ENCODE measurements around the gene SLC35C1. TPM values are rescaled to one million over a fixed set of nuclear protein-coding genes. Genes with fewer than 3 reads are reported as not detected.
A peak's percentile ranks its signal among the peaks of the same experiment; 100 is the strongest.

The SLC35C1 gene
- total and polyA plus RNA-seq, 2 experiments from 2014 or later: 6.8 to 11.0 TPM

GRCh38 chr11:45846974-45847910, 42.3 kb downstream of the SLC35C1 start, which contains the start of gene CRY2:
Gene CRY2 (plus strand): TSS chr11:45847475. CDS start chr11:45847491, 16 bp downstream.
- peaks cover 17% of the 10 kb centered on the region; the same call in 1 of the 2 replicates for H3K4me1 ChIP-seq (ENCODE audit: insufficient read depth)
- peak; percentile 91 for ATAC-seq
- H3K4me3 ChIP-seq: peak within 1 kb of the TSS; percentile 95
- H4K20me1 ChIP-seq (replicated peaks; ENCODE audit: insufficient read depth): peaks cover 13% of the 10 kb centered on the region; the same call in 1 of the 2 replicates
- H3K36me3 ChIP-seq (ENCODE audit: insufficient read depth): no peaks in the 10 kb centered on the region
- Mint-ChIP-seq H3K27ac (no peak within 1 kb of the TSS), H3K4me1 (peaks cover 24% of the 10 kb centered on the region; the same call in 2 of the 3 replicates), H3K27me3 (ENCODE audit: insufficient read depth, low read depth, poor library complexity) (peaks cover 20% of the 10 kb centered on the region), H3K9me3 (no peaks in the 10 kb centered on the region), H3K36me3 (ENCODE audit: low read depth) (no peaks in the 10 kb centered on the region), H3K4me3 (peak within 1 kb of the TSS; percentile 83)
- DNase-seq (ENCODE audit: low spot score): peak; percentile 99
- H3K27me3 ChIP-seq (ENCODE audit: insufficient read depth): peaks cover 35% of the 10 kb centered on the region
- H3K4me2 ChIP-seq: peak within 1 kb of the TSS; percentile 97
- 0 out of 2 replicates have a peak, but pooled peaks cover 9% of the 10 kb centered on the region for H3F3A ChIP-seq (replicated peaks; ENCODE audit: low read depth)
- peak within 1 kb of the TSS; percentile 95 for H2AFZ ChIP-seq
- TF ChIP-seq CREB1 (CRISPR knock-in tag; IDR thresholded peaks at IDR 0.05; ENCODE audit: low read depth) (peak; percentile 82), REST (IDR thresholded peaks at IDR 0.05; ENCODE audit: unreplicated experiment) (no peak), CTCF (conservative IDR thresholded peaks at IDR 0.05; ENCODE audit: low read depth in 2 of 2) (no peak), STAT1 (IDR thresholded peaks at IDR 0.05; ENCODE audit: unreplicated experiment) (no peak), POLR2AphosphoS5 (IDR thresholded peaks at IDR 0.05; ENCODE audit: low read depth) (peak; percentile 80), JUNB (IDR thresholded peaks at IDR 0.05; ENCODE audit: unreplicated experiment) (no peak)
- peaks cover 17% of the 10 kb centered on the region for H3K79me2 ChIP-seq (replicated peaks; ENCODE audit: insufficient read depth)
- H3K9me2 ChIP-seq (ENCODE audit: insufficient read depth): no peaks in the 10 kb centered on the region
- 0 out of 2 replicates have a peak within 1 kb of the TSS, but pooled peaks have one; percentile 32 for H3K27ac ChIP-seq (ENCODE audit: low read depth)

DNA sequence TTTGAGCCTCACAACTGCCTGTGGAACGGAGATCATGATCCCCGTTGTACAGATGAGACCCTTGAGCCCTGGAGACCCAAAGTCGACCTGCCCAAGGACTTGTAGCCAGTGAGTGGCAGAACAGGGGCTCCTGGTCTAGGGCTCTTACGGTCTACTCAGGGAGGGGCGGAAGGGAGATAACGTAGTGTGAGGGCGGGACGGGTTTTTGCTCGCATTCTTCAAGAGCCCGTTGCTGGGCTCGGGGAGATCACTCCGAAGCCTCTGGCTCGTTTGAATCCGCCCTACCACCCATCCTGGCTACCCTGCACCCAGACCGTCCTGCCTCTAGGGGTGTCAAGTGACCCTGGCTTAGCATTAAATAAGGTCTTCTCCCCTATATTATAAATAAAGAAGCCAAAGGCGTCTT, 43.0 kb downstream of the SLC35C1 start:
- Histone ChIP-seq H3K4me2 (peak overlapping the region; percentile 97), H3K4me3 (peak overlapping the region; percentile 95), H3K27ac (ENCODE audit: low read depth) (0 out of 2 replicates have a peak overlapping the region, but pooled peaks have one; percentile 32), H3K27me3 (ENCODE audit: insufficient read depth) (peaks cover 35% of the 10 kb centered on the region), H3K36me3 (ENCODE audit: insufficient read depth) (no peaks in the 10 kb centered on the region), H3F3A (replicated peaks; ENCODE audit: low read depth) (0 out of 2 replicates have a peak, but pooled peaks cover 9% of the 10 kb centered on the region), H4K20me1 (replicated peaks; ENCODE audit: insufficient read depth) (peaks cover 13% of the 10 kb centered on the region; the same call in 1 of the 2 replicates), H2AFZ (peak overlapping the region; percentile 95), H3K4me1 (ENCODE audit: insufficient read depth) (peaks cover 24% of the 10 kb centered on the region), H3K79me2 (replicated peaks; ENCODE audit: insufficient read depth) (peaks cover 17% of the 10 kb centered on the region), H3K9me2 (ENCODE audit: insufficient read depth) (no peaks in the 10 kb centered on the region)
- no peak overlapping the region for H3K27ac Mint-ChIP-seq
- DNase-seq (ENCODE audit: low spot score) (peak; percentile 85), ATAC-seq (peak; percentile 54)
- no peaks in the 10 kb centered on the region for H3K36me3 Mint-ChIP-seq (ENCODE audit: low read depth)
- H3K4me3 Mint-ChIP-seq: peak overlapping the region; percentile 83
- H3K4me1 Mint-ChIP-seq: peaks cover 31% of the 10 kb centered on the region
- peaks cover 20% of the 10 kb centered on the region for H3K27me3 Mint-ChIP-seq (ENCODE audit: insufficient read depth, low read depth, poor library complexity)
- H3K9me3 Mint-ChIP-seq: no peaks in the 10 kb centered on the region
- TF ChIP-seq EZH2phosphoT487 (IDR thresholded peaks at IDR 0.05; ENCODE audit: unreplicated experiment): no peak
- no peak for TF ChIP-seq EZH2 (IDR thresholded peaks at IDR 0.05; ENCODE audit: low read depth, unreplicated experiment)
- TF ChIP-seq NANOG (IDR thresholded peaks at IDR 0.05; ENCODE audit: borderline replicate concordance): no peak
